Activated CD8-positive, alpha-beta T cell treated with anti-CD3 and anti-CD28 coated beads for 36 hours (primary cell): ENCODE results near the gene PPP1R26. TPM values are rescaled to one million over a fixed set of nuclear protein-coding genes. Genes with fewer than 3 reads are reported as not detected.
"Not testable (repeated sequence)": the region's sequence is repeated elsewhere in the genome, so short reads cannot be mapped to it uniquely, and the experiment has no call there.

Experiments used
- ATAC-seq: fragments of 200-7000 bp; cut with Tn5 transposase; one replicate; pipeline ENCODE4 v1.10.0; 2021; ENCODE audit warnings: mild to moderate bottlenecking, moderate library complexity
- CTCF ChIA-PET: fragments of 350-600 bp; sonication (Branson Sonifier 250); formaldehyde crosslinking; loops from one replicate; lab custom pipeline; 2021; ENCODE audit warnings: antibody characterized with exemption; lab: Charles Lee
- POLR2A ChIA-PET: fragments of 350-600 bp; sonication (Branson Sonifier 250); formaldehyde crosslinking; loops from one replicate; lab custom pipeline; 2021; ENCODE audit warnings: antibody characterized with exemption; lab: Charles Lee
- DNase-seq: peaks from one replicate; pipeline ENCODE4 v3.0.0-alpha.2; 2020
- H3K27ac Mint-ChIP-seq: one replicate; pipeline ENCODE4 v1.8.0; 2021; ENCODE audit warnings: mild to moderate bottlenecking, mixed read lengths
- H3K27me3 Mint-ChIP-seq: one replicate; pipeline ENCODE4 v1.8.0; 2021; ENCODE audit warnings: mixed read lengths
- H3K36me3 Mint-ChIP-seq: one replicate; pipeline ENCODE4 v1.8.0; 2021; ENCODE audit warnings: low read depth, mixed read lengths
- H3K4me1 Mint-ChIP-seq: one replicate; pipeline ENCODE4 v1.8.0; 2021; ENCODE audit warnings: low read depth, mixed read lengths
- H3K4me3 Mint-ChIP-seq: one replicate; pipeline ENCODE4 v1.8.0; 2021; ENCODE audit warnings: mild to moderate bottlenecking, moderate library complexity, mixed read lengths
- H3K9me3 Mint-ChIP-seq: one replicate; pipeline ENCODE4 v1.8.0; 2021; ENCODE audit warnings: mixed read lengths
- intact Hi-C: fragments of 100-400 bp; cut with micrococcal nuclease; formaldehyde crosslinking; loops from one replicate; pipeline ENCODE4 v1.10.0; 2022
- total RNA-seq, 2 experiments: library from RNA; stranded (reverse); gene quantifications; one replicate each; pipeline ENCODE4 v1.2.3, GENCODE V29; 2021
- TF ChIP-seq, protein P1 (sequence below): fragments of 200-600 bp; IDR thresholded peaks from one replicate; pipeline ENCODE4 v1.8.0; 2022; ENCODE audit warnings: antibody characterized with exemption, mild to moderate bottlenecking

Gene PPP1R26
- total RNA-seq, 2 experiments from 2014 or later: 0.54 to 0.58 TPM

DNA sequence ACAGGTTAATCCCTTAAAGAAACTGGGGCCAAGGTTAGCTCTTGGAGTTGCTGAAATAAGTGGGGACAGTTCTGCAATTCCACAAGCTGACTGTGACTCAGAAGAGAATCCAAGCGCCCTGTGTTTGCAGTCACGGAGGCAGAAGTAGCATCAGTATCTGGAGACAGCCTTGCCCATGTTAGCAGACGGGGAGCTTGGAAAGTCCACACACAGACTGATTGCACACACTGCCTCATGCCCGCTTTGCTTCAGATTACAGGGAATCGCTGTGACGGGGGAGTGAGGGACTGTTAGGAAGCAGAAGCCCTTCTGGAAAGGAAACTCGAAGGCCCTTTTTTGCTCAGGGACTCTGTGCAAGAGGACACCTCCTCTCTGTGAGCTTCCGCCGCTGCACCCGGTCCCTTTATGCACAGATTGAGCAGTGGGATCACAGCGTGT, 30.9 kb upstream of the PPP1R26 start:
- intact Hi-C loops: no loop called here
- CTCF ChIA-PET: interaction anchor here (1.2 kb wide), 1 partner anchor 10 kb away, joined by 4 read pairs; no protein-coding TSS in a partner anchor
- no peaks in the 10 kb centered on the region for H3K4me1 Mint-ChIP-seq
- H3K36me3 Mint-ChIP-seq: no peaks in the 10 kb centered on the region
- DNase-seq (no peak), ATAC-seq (no peak)
- POLR2A ChIA-PET: no interaction called here
- TF ChIP-seq, protein P1, sequence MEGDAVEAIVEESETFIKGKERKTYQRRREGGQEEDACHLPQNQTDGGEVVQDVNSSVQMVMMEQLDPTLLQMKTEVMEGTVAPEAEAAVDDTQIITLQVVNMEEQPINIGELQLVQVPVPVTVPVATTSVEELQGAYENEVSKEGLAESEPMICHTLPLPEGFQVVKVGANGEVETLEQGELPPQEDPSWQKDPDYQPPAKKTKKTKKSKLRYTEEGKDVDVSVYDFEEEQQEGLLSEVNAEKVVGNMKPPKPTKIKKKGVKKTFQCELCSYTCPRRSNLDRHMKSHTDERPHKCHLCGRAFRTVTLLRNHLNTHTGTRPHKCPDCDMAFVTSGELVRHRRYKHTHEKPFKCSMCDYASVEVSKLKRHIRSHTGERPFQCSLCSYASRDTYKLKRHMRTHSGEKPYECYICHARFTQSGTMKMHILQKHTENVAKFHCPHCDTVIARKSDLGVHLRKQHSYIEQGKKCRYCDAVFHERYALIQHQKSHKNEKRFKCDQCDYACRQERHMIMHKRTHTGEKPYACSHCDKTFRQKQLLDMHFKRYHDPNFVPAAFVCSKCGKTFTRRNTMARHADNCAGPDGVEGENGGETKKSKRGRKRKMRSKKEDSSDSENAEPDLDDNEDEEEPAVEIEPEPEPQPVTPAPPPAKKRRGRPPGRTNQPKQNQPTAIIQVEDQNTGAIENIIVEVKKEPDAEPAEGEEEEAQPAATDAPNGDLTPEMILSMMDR: no peak
- no peak overlapping the region for H3K27ac Mint-ChIP-seq
- no peaks in the 10 kb centered on the region for H3K9me3 Mint-ChIP-seq
- H3K27me3 Mint-ChIP-seq: no peaks in the 10 kb centered on the region
- H3K4me3 Mint-ChIP-seq: no peak overlapping the region

GRCh38 chr9:135449532-135449931, 30.1 kb upstream of the PPP1R26 start:
- H3K4me1 Mint-ChIP-seq, DNase-seq, H3K27ac Mint-ChIP-seq, ATAC-seq, POLR2A ChIA-PET, intact Hi-C loops, CTCF ChIA-PET, H3K4me3 Mint-ChIP-seq, H3K9me3 Mint-ChIP-seq, H3K27me3 Mint-ChIP-seq, H3K36me3 Mint-ChIP-seq: not testable (repeated sequence)

DNA sequence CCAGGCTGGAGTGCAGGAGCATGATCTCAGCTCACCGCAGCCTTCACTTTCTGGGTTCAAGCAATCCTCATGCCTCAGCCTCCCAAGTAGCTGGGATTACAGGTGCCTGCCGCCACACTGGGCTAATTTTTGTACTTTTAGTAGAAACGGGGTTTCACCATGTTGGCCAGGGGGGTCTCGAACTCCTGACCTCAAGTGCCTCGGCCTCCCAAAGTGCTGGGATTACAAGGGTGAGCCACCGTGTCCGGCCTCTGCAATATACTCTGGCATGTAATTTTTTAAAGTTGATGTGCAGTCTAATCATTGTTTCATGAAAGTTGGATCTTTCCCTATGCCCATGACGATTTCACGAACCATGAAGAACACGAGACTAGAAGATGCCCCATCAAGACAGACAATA, 28.6 kb upstream of the PPP1R26 start:
- CTCF ChIA-PET: interaction anchor here (1.1 kb wide), 1 partner anchor 39 kb away, joined by 3 read pairs; no protein-coding TSS in a partner anchor
- H3K36me3 Mint-ChIP-seq: no peaks in the 10 kb centered on the region
- no peaks in the 10 kb centered on the region for H3K9me3 Mint-ChIP-seq
- H3K4me1 Mint-ChIP-seq: no peaks in the 10 kb centered on the region
- intact Hi-C loops: no loop called here
- no peak overlapping the region for H3K4me3 Mint-ChIP-seq
- TF ChIP-seq, protein P1: no peak
- POLR2A ChIA-PET: no interaction called here
- DNase-seq (no peak), ATAC-seq (no peak)
- H3K27ac Mint-ChIP-seq: no peak overlapping the region
- peaks cover 7% of the 10 kb centered on the region for H3K27me3 Mint-ChIP-seq

GRCh38 chr9:135451909-135452308, 27.7 kb upstream of the PPP1R26 start:
- H3K36me3 Mint-ChIP-seq, DNase-seq, H3K4me3 Mint-ChIP-seq, ATAC-seq, intact Hi-C loops, POLR2A ChIA-PET, H3K4me1 Mint-ChIP-seq, H3K9me3 Mint-ChIP-seq, H3K27ac Mint-ChIP-seq: not testable (repeated sequence)
- H3K27me3 Mint-ChIP-seq: peaks cover 12% of the 10 kb centered on the region
- CTCF ChIA-PET: interaction anchor here (0.7 kb wide), 1 partner anchor 1024 kb away, joined by 3 read pairs; no protein-coding TSS in a partner anchor

DNA sequence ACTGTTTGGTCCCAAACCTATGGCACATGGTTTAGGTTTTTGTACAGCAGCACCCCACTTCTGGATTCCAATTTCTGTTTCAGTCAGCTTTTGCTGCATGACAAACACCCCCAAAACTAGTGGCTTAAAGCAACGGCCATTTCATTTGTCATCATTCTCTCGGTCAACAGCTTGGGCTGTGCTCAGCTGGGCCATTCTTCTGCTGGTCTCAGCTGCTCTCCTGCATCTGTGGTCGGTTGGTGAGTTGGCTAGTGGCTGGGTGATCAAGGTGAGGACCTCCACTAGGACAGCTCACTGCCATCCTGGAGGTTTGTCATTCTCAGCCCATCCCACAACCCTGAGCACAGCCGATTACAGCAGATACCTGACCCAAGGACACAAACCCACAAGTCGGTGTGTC, 24.8 kb upstream of the PPP1R26 start:
- Mint-ChIP-seq H3K4me1 (no peaks in the 10 kb centered on the region), H3K4me3 (no peak overlapping the region), H3K36me3 (no peaks in the 10 kb centered on the region), H3K27ac (no peak overlapping the region), H3K9me3 (no peaks in the 10 kb centered on the region), H3K27me3 (peaks cover 20% of the 10 kb centered on the region)
- ChIA-PET POLR2A (no interaction called here), CTCF (no interaction called here)
- TF ChIP-seq, protein P1: no peak
- no peak for DNase-seq
- no peak for ATAC-seq
- intact Hi-C loops: no loop called here

- TF ChIP-seq, protein P1: no peak
- DNase-seq: no peak
- no peaks in the 10 kb centered on the region for H3K9me3 Mint-ChIP-seq
- H3K36me3 Mint-ChIP-seq: no peaks in the 10 kb centered on the region
- H3K27ac Mint-ChIP-seq: no peak overlapping the region
- no peaks in the 10 kb centered on the region for H3K4me1 Mint-ChIP-seq
- no peak overlapping the region for H3K4me3 Mint-ChIP-seq
- peaks cover 23% of the 10 kb centered on the region for H3K27me3 Mint-ChIP-seq
- ChIA-PET POLR2A (no interaction called here), CTCF (no interaction called here)
- intact Hi-C loops: no loop called here
- no peak for ATAC-seq
These were observed 24.1 kb upstream of the PPP1R26 start for GRCh38 chr9:135455401-135456030.
